KMS-11 (cell line): ENCODE measurements around the gene IQCF6.

Source experiments
- H2AFZ ChIP-seq: fragments of 200-600 bp; sonication (generic); 2 replicates; pipeline ENCODE4 v1.6.1; 2016; ENCODE audit warnings: antibody characterized with exemption, mixed run types, low read depth
- H3K27ac ChIP-seq: fragments of 200-600 bp; sonication (generic); 2 replicates; pipeline ENCODE4 v1.6.1; 2016; ENCODE audit warnings: mild to moderate bottlenecking, mixed run types
- H3K27me3 ChIP-seq: fragments of 200-600 bp; sonication (generic); 2 replicates; pipeline ENCODE4 v1.6.1; 2017; ENCODE audit warnings: mild to moderate bottlenecking, low read depth, mixed run types, moderate library complexity; ENCODE audit not compliant: insufficient read depth
- H3K36me3 ChIP-seq: fragments of 200-600 bp; sonication (generic); 2 replicates; pipeline ENCODE4 v1.6.1; 2017; ENCODE audit warnings: mild to moderate bottlenecking, mixed run types; ENCODE audit not compliant: insufficient read depth
- H3K4me1 ChIP-seq: fragments of 200-600 bp; sonication (generic); 2 replicates; pipeline ENCODE4 v1.6.1; 2016; ENCODE audit warnings: mild to moderate bottlenecking, low read depth, mixed run types; ENCODE audit not compliant: poor library complexity, severe bottlenecking
- H3K4me2 ChIP-seq: fragments of 200-600 bp; sonication (generic); 2 replicates; pipeline ENCODE4 v1.7.0; 2016; ENCODE audit warnings: mild to moderate bottlenecking, mixed run types
- H3K4me3 ChIP-seq: fragments of 200-600 bp; sonication (generic); IDR thresholded peaks from 2 replicates; pipeline ENCODE4 v1.6.1; 2017; ENCODE audit warnings: low read depth, low read length, mixed read lengths; ENCODE audit not compliant: insufficient read depth
- H3K79me2 ChIP-seq: fragments of 200-600 bp; sonication (generic); 2 replicates; pipeline ENCODE4 v1.6.1; 2016; ENCODE audit warnings: low read depth, mixed run types; ENCODE audit not compliant: insufficient read depth
- H3K9ac ChIP-seq: fragments of 200-600 bp; sonication (generic); 2 replicates; pipeline ENCODE4 v1.6.1; 2016; ENCODE audit warnings: mild to moderate bottlenecking, mixed run types
- H4K20me1 ChIP-seq: fragments of 200-600 bp; sonication (generic); 2 replicates; pipeline ENCODE4 v1.6.1; 2016; ENCODE audit warnings: mild to moderate bottlenecking, mixed run types; ENCODE audit not compliant: insufficient read depth
- CTCF ChIP-seq: fragments of 200-600 bp; sonication (generic); conservative IDR thresholded peaks from 2 replicates; pipeline ENCODE4 v1.6.1; 2017; ENCODE audit warnings: low read depth, mild to moderate bottlenecking, antibody characterized with exemption, low read length, moderate library complexity, mixed read lengths

The IQCF6 gene

GRCh38 chr3:51779137-51779536 lies at the start of gene IQCF6:
IQCF6 (minus strand) TSS chr3:51779237; CDS start chr3:51779224, 13 bp downstream.
- Histone ChIP-seq H2AFZ (no peak within 1 kb of the TSS), H3K4me2 (no peak within 1 kb of the TSS), H3K36me3 (no peaks in the 10 kb centered on the region)

GRCh38 chr3:51828297-51828696 lies 49.3 kb upstream of the IQCF6 start:
- H3K4me1 ChIP-seq = no peaks in the 10 kb centered on the region
- H3K4me3 ChIP-seq = no peak overlapping the region
- H3K79me2 ChIP-seq = no peaks in the 10 kb centered on the region
- TF ChIP-seq CTCF = no peak
- H3K27ac ChIP-seq = no peak overlapping the region
- H3K27me3 ChIP-seq = no peaks in the 10 kb centered on the region
- H2AFZ ChIP-seq = no peak overlapping the region
- no peak overlapping the region for H3K9ac ChIP-seq
- H4K20me1 ChIP-seq = no peaks in the 10 kb centered on the region
- H3K4me2 ChIP-seq = no peak overlapping the region
- no peaks in the 10 kb centered on the region for H3K36me3 ChIP-seq

More at GRCh38 chr3:51779137-51779536, at the start of gene IQCF6:
- Histone ChIP-seq H3K9ac (no peak within 1 kb of the TSS), H3K4me3 (no peak within 1 kb of the TSS), H3K79me2 (no peaks in the 10 kb centered on the region), H3K4me1 (no peaks in the 10 kb centered on the region), H3K27me3 (no peaks in the 10 kb centered on the region), H4K20me1 (no peaks in the 10 kb centered on the region), H3K27ac (no peak within 1 kb of the TSS)
- TF ChIP-seq CTCF = no peak

- Histone ChIP-seq H3K36me3 (no peaks in the 10 kb centered on the region), H3K27ac (no peak overlapping the region), H3K79me2 (no peaks in the 10 kb centered on the region), H2AFZ (no peak overlapping the region), H3K4me3 (no peak overlapping the region), H3K9ac (no peak overlapping the region), H4K20me1 (no peaks in the 10 kb centered on the region), H3K4me1 (no peaks in the 10 kb centered on the region), H3K4me2 (no peak overlapping the region), H3K27me3 (no peaks in the 10 kb centered on the region)
- no peak; the same call in 1 of the 2 replicates for TF ChIP-seq CTCF
Measured at GRCh38 chr3:51819709-51820406, 40.8 kb upstream of the IQCF6 start.

- TF ChIP-seq CTCF = no peak
- H3K4me2 ChIP-seq = no peak overlapping the region
- no peak overlapping the region for H3K9ac ChIP-seq
Measured at GRCh38 chr3:51819151-51819550, 40.1 kb upstream of the IQCF6 start.

More at GRCh38 chr3:51819151-51819550, 40.1 kb upstream of the IQCF6 start:
- no peaks in the 10 kb centered on the region for H4K20me1 ChIP-seq
- no peaks in the 10 kb centered on the region for H3K36me3 ChIP-seq
- no peak overlapping the region for H2AFZ ChIP-seq
- H3K27me3 ChIP-seq = no peaks in the 10 kb centered on the region
- H3K79me2 ChIP-seq = no peaks in the 10 kb centered on the region
- H3K4me1 ChIP-seq = no peaks in the 10 kb centered on the region
- H3K4me3 ChIP-seq = no peak overlapping the region
- H3K27ac ChIP-seq = no peak overlapping the region
